IPS DF 4.7 (cell line): ENCODE results near the gene TMTC1.
"Not testable (repeated sequence)": the region's sequence is repeated elsewhere in the genome, so short reads cannot be mapped to it uniquely, and the experiment has no call there.

Source experiments
- DNase-seq: peaks from one replicate; pipeline ENCODE4 v3.0.0-alpha.2; 2013; ENCODE audit warnings: low spot score; ENCODE audit errors: extremely low read depth

The TMTC1 gene

DNA sequence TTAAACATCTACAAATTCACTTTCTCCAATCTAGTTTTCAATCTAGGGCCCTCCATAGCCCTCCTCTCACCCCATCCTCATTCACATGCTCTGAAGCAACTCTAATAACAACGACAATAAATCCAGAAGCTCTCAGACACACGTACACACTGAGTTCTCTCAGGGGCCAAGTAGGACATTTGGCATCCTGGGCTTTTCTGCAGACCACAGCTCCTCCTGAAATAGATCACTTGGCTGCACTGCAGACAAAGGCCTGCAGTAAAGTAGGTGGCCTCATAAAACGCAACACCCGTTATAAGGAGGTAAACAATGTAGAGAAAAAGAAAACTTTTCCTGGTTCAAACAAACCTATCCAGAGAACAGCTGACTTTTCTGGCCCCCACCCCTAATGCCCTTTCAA, 111.2 kb downstream of the TMTC1 start:
- no peak for DNase-seq

DNA sequence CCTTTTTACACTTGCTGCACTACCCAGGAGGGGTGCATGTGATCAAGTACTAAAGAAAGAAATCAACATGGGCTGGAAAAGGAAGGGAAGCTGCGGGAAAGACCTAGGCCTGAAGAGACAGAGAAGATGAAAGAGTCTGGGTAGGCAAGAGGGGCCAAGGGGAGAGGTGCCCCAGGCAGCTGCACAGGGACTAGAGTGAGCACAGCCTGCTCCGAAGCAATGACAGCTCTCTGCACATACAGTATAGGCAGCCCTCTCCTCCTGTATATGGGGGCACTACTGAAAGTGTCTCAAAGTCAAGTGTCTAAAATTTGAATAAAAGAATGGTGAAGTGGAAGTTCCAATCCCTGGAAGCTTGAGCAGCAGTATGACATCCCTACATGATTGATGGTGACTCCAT, 112.0 kb downstream of the TMTC1 start:
- DNase-seq = no peak

DNA sequence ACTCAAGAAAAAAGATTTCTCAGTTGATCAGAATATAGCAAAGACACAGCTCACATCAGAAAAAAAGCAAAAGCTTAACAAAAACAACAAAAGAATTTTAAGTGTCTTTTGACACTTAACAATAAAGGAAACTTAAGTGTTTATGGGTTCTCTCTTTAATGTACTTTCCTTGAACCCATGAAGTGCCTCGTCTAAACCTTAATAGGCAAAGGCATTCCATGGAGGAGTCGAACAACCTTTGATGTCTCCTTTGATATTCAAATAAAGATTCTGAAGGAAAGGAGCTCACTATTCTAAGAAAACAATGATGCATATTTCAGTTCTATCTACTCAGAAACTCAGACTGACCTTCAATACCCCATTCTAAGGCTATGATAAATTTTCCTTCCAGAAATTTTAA, 116.7 kb downstream of the TMTC1 start:
- no peak for DNase-seq

DNA sequence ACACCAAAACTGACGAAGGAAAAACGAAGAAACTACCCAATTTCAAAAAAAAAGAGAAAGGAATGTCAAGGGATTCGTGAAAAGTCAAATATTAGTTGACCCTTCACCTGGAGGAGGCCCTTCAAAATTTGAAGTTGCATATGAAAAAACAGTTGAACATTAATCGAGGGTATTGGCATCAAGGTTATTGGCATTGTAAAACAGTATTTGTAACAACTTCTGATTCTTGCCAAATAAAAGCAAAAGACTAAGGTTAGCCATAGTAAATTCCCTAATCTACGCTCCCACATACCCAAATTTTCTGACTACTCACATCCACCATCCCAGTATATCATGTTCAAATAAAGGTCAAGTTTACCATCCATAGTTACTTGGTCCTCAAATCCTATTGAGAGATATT, 118.6 kb downstream of the TMTC1 start:
- DNase-seq = no peak

DNA sequence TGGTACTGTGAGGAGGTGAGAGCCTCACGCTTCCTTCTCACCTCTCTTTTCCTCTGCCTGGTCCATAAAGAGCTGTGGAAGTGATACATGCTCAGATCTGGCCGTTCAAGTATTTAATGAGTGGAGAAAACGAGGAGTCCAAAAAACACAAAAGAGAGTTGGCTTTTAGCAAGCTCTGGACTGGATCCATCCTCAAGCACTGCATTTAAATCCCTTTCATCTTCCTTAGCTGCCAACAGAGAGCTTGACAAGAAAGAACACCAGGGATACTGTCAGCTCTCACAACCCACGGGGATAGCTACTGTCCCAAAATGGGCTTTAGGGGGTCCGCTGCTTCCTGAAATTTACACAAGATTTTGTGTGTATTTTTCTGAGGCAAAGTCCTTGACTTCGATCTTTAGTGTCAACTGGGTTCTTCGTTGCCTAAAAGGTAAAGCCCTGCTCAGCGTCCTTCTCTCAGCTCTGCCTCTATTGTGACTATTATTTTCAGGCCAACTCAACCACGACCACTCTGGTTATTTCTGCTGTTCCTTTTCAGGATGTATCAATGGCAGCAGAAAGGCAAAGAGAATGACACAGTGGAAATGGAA, 120.9 kb downstream of the TMTC1 start:
- DNase-seq = no peak

DNA sequence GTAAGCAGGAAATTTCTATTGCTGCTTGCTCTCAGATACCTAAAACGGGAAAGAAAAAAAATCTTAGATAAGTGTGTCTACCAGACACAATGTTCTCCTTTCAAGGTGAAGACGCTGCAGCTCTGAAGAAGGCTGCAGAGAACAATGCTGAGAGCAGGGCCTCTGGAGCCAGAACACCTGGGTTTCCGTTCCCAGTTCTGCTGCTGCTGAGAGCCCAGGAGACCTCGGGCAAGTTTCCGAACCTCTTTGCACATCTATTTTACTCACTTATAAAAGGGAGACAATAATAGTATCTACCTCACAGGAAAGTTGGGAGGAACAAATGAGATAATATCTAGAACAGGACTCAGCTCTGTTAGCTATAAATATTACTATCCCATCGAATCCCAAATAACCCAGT, 122.9 kb downstream of the TMTC1 start:
- no peak for DNase-seq

DNA sequence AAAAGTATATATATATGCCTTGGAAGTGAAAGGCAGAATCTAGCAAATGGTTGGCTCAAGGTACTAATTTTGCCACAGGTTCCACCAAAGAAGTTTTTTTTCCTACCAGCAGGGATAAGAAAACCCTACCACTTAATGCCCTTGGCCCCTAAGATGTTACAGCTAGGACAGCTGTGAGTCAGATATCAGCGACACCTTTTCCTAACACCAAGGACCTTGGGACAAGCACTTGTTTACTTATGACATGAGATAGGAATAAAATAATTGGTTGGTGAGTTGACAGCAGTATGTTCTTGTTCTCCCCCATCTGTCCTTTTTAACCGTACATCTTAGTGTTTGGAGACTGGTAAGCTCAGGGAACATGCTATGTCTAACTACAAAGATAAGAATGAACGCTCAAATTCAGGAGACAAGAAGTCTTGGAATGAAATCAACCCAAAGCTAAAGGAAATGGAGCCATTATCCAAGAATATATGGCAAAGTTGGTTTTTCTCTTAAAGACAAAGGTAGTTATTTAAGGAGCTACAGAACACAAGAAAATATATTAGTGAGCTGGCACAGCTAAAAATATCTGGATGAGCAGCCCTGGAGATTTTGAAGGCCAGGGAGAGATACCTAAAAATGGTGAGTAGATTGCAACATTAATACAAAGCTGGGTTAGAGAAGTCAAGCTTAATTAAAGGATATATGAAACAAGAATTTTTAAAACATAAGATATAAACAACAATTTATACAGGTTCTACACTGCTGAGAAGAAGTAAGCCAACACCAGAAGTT, 126.8 kb downstream of the TMTC1 start:
- no peak for DNase-seq

DNA sequence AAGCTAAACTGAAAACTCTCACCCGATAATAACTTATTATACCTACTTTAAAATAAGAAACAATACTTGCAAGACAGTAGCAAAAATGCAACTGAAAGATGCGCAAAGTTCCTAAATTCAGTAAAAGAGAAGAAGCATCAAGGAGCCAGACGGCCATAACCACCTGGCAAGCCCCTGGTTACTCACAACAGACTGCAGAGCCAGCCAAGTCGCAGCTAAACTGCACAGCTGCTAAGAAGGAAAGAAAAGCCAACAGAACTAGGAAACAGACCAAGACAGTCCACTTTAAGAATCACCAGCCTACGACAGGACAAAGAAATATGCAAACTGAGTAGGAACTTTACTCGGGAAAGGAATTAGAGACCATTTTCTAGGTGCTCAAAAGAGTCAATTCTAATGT, 127.9 kb downstream of the TMTC1 start:
- no peak for DNase-seq

DNA sequence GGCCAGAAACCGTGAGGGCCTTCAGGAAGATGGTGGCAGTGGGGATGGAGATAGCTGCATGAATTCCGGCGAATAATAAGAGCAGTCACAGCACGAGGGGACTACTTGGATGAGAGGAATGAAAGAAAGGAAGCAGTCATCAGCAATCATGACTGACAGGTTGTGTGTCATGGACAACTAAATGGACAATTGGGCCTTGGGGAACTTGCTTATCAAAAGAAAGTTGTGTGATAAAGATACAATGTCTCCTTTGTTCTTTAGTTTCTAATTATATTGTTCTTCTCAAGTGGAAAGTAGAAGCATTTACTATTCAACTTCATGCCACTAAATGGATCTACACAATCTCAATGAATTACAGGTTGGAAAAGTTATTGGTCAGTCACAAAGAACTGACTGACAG, 130.5 kb downstream of the TMTC1 start:
- no peak for DNase-seq

DNA sequence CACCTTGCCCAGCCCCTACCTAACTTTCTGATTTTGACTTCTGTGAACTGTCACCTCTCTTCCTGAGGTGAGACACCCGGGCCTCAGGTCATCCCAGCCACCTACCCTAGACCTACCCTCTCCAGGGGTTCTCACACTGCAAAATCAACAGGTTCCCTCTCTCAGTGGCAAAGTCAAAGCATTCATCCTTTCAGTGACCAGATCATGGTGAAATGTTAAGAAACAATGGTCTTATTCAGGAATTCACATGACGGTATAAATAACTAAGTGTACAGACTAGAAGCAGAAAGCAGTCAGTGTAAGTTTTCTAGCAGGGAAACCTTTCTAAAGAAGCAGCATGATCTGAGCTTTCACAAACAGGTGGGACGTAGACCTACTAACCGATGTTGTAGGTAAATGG, 133.4 kb downstream of the TMTC1 start:
- no peak for DNase-seq

DNA sequence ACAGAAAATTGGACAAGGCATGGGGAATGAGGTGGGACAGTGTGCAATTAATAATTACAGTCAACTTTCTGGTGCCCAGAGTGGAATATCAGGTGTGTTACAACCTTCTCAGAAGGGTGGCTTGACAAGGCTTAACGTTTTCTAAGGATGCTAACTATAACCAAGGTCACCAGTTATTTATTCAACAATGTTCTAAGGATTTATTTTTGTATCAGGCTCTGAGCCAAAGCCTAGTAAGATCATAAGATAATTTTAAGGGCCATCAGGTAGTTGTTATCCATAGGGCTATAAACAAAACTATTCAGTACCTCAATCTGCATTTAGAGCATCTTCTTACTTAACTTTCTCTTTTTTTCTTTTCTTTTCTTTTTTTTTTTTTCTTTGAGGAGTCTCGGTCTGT, 134.0 kb downstream of the TMTC1 start:
- no peak for DNase-seq

DNA sequence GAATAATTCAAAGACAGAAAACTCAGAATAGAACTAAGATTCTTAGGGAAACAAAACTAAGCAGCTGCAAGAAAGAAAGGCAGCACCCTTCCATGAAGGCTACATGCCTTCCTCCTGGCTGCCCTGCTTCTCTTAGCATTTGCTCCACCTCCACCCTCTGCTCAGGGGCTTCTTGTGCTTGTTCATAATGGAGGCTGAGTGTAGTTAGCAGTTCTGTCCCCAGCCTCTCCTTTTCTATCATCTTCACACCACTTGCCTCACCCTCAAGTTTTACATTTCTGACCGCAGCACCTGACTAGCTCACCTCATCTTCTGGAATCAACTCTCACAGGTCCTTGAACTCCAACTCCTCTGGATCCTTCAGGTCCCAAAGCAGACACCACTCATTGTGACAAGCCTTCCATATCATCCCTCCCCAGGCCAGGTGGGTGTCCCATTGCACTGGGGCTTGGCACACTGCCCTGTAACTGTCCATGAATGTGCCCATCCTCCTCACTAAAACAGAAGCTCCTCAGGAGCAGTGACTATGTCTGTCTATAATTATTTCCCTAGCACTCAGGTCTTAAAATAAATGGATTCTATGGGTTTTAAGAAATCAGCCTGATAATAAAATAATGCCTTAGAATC, 139.1 kb downstream of the TMTC1 start:
- no peak for DNase-seq

DNA sequence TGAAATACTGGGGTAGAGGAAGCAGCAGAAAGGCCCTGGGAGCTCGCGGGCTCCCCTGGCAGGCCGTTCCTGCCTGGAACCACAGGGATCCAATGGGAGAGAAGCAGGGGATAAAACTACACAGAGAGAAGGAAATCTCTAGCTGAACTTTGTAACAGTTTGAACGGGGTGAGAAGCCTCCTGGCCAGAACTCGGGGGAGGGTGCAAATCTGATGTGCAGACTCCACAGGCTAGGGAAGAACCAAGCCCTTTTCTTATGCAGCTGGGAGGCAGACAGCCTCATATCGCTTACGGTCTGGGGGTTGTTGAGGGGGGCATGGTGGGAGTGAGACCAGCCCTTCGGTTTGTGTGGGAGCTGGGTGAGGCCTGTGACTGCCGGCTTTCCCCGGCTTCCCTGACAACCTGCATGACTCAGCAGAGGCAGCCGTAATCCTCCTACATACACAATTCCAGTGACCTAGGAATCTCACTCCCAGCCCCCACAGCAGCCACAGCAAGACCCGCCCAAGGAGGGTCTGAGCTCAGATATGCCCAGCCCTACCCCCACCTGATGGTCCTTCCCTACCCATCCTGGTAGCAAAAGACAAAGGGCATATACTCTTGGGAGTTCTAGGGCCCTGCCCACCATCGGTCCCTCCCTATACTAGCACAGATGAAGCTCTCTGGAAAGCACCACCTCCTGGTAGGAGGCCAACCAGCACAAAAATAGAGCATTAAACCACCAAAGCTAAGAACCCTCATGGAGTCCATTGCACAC, 143.0 kb downstream of the TMTC1 start:
- DNase-seq = no peak

DNA sequence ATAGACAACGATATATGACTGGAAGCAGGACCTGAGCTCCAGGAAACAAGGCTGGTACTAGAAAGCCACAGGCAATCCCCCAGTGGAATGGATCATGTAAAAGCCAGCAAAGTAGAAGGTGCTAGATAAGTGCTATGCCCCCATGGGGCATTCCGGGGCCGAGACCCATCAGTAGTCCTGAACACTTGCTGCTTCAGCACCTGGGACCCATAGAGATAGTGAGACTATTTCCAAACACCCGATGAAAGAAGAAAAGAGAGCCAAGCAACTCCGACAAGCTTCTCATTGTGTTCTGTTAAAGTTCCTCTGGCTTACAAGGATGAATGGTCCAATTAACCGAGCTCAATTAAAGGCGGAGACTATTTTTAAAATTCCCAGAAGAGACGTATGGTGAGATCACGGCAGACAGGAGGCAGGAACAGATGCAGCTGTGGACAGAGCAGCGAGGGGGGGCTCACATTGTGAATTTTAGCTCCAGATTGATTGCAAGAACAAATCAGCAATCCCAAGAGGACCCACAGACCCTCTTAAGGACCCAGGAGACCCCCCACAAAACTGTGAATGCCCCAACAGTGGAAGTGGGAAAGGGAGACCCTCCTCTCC, 143.7 kb downstream of the TMTC1 start:
- DNase-seq = no peak

DNA sequence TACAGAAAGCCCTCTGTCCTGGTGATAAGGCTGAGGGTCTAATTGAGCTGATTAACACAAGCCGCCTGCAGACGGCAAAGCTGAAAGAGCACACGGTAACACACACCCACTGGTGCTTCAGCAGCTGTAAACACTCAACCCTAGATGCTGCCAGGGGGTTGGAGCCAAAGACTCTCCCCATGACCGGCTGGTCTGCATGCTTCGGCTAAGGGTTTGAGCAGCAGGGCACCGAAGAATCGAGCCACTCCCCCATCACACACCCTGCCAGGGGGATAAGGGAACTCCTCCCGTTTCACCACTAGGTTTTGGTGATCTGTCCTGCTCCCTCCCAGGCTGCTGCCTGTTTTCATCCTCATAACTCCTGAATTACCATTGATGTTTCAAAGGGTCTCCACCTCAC, 145.2 kb downstream of the TMTC1 start:
- DNase-seq = no peak

DNA sequence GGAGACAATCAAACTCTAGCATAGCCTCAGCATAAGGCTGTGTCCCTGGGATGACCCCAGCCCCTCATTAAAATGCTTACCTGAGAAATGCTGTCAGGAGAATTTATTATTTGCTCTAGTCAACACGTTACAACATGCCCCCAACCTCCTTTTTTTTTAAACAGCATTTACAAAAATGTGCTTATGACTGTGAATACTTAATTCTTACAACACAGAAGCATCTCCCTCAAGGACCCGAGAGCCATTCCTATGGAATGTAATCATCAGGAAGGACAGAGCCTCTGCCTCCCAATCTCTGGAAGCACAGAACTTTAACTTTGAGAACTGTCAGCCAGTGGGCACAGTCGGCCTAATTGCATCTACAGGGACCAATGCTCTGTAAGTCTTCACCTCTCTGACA, 149.7 kb downstream of the TMTC1 start:
- DNase-seq = no peak

DNA sequence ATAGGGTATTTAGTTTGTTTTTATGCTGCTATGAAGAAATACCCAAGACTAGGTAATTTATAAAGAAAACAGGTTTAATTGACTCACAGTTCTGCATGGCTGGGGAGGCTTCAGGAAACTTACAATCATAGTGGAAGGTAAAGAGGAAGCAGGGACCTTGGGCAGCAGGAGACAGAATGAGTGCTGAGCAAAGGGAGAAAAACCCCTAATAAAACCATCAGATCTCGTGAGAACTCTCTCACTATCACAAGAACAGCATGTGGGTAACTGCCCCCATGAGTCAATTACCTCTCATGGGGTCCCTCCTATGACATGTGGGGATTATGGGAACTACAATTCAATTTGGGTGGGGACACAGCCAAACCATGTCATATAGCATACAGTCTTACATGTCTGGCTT, 153.6 kb downstream of the TMTC1 start:
- DNase-seq = not testable (repeated sequence)

DNA sequence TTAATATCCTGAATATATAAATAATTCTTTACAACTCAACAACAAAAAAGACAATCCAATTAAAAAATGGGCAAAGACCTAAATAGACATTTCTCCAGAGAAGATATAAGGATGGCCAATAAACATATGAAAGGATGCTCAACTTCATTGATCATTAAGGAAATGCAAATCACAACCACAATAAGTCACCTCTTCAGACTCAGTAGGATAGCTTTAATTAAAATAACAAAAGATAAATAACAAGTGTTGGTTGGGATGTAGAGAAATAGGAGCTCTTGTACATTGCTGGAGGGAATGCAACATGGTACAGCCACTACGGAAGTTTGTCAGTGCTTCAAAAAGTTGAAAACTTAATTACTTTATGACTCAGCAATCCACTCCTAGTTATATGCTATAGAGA, 156.5 kb downstream of the TMTC1 start:
- DNase-seq = no peak

DNA sequence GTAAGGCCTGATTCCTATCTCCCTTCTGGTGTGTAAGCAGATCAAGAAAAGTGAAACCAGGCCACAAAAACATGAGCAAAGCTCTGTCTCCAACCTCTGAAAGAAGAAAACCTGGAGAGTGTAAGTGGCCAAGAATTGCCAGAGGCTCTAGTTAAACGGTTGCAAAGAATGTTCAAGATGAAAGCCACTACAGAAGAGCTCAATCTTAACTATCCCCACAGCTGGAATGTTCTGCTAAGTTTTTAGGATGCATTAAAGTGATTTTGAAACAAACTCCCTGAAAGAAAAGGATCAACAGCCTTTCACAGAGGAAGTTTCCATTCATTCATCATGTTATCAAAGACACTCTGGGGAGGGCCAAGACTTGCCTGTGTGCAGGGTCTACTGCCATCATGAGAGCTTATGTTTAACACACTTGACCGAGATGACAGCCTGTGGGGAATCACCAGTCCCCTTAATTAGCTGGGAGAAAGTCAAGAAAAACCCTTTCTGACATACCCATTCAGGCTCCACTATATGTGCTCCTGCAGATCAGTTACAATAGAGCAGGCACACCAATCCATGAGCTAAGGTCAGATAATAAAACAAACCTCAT, 158.3 kb downstream of the TMTC1 start:
- no peak for DNase-seq

DNA sequence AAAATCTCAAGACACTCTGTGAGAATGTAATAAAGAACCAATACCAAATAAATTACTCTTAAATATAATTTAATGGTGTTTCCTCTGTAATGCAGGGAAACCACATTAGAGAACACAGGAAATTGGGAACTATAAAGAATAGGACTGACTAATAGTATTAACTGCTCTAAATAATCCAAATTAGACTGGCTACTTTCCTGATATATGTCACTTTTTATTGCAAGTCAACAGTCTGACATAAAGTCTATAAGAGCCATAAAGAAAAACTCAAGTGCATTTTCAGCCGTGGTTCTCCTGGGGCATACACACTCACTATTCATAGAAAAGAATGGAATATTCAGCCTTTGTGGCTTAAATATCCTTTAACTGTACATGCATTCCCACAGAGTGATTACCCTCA, 161.5 kb downstream of the TMTC1 start:
- DNase-seq = no peak

DNA sequence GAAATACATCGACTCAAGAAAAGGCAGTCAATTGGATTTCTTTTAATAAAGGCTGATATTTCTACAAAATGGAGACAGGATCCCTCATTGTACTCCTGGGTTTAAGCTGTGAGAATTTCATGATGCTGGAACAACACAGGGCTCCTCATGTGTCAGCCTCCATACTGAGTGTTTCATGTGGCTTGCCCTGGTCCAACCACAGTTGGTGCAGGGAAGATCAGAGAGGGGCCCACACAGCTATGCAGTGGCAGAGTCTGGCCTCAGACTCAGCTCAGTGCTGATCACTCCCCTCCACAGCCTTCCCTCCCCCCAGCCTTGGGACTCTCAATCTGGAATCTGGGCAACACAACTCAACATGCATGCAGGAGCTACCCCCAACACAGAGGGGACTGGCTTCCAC, 163.7 kb downstream of the TMTC1 start:
- DNase-seq = no peak
